Fibroblast of peridontal ligament (primary cell): Measurements from ENCODE around the gene SAMD4A.

ENCODE experiments used
- DNase-seq: peaks from one replicate; pipeline ENCODE4 v3.0.0-alpha.2; 2010; ENCODE audit errors: extremely low read depth

Gene SAMD4A

GRCh38 chr14:54823757-54824549 is 257.0 kb downstream of the SAMD4A start:
- DNase-seq: no peak

GRCh38 chr14:54828037-54828436 is 261.1 kb downstream of the SAMD4A start:
- no peak for DNase-seq

- DNase-seq: peak; percentile 69
Observed at GRCh38 chr14:54829486-54830224, 262.7 kb downstream of the SAMD4A start.

- DNase-seq: no peak
Observed at GRCh38 chr14:54830650-54831049, 263.7 kb downstream of the SAMD4A start.

GRCh38 chr14:54834081-54834480 is 267.2 kb downstream of the SAMD4A start:
- DNase-seq: no peak

GRCh38 chr14:54834727-54835126 is 267.8 kb downstream of the SAMD4A start:
- no peak for DNase-seq

- no peak for DNase-seq
Observed at GRCh38 chr14:54836231-54836630, 269.3 kb downstream of the SAMD4A start.

GRCh38 chr14:54837508-54838149 is 270.7 kb downstream of the SAMD4A start:
- no peak for DNase-seq

- no peak for DNase-seq
Observed at GRCh38 chr14:54838931-54839512, 272.1 kb downstream of the SAMD4A start.

- peak; percentile 60 for DNase-seq
Observed at GRCh38 chr14:54839701-54840119, 272.8 kb downstream of the SAMD4A start.

GRCh38 chr14:54840336-54840735 is 273.4 kb downstream of the SAMD4A start:
- no peak for DNase-seq

GRCh38 chr14:54840798-54841197 is 273.9 kb downstream of the SAMD4A start:
- DNase-seq: no peak
